Activated CD8-positive, alpha-beta T cell treated with anti-CD3 and anti-CD28 coated beads for 36 hours (primary cell): ENCODE data around the gene STAP1. TPM values are rescaled to one million over a fixed set of nuclear protein-coding genes. Genes with fewer than 3 reads are reported as not detected.

Experiments used
- ATAC-seq: fragments of 200-7000 bp; cut with Tn5 transposase; one replicate; pipeline ENCODE4 v1.10.0; 2021; ENCODE audit warnings: mild to moderate bottlenecking, moderate library complexity
- CTCF ChIA-PET: fragments of 350-600 bp; sonication (Branson Sonifier 250); formaldehyde crosslinking; loops from one replicate; lab custom pipeline; 2021; ENCODE audit warnings: antibody characterized with exemption; lab: Charles Lee
- POLR2A ChIA-PET: fragments of 350-600 bp; sonication (Branson Sonifier 250); formaldehyde crosslinking; loops from one replicate; lab custom pipeline; 2021; ENCODE audit warnings: antibody characterized with exemption; lab: Charles Lee
- DNase-seq: peaks from one replicate; pipeline ENCODE4 v3.0.0-alpha.2; 2020
- H3K27ac Mint-ChIP-seq: one replicate; pipeline ENCODE4 v1.8.0; 2021; ENCODE audit warnings: mild to moderate bottlenecking, mixed read lengths
- H3K27me3 Mint-ChIP-seq: one replicate; pipeline ENCODE4 v1.8.0; 2021; ENCODE audit warnings: mixed read lengths
- H3K36me3 Mint-ChIP-seq: one replicate; pipeline ENCODE4 v1.8.0; 2021; ENCODE audit warnings: low read depth, mixed read lengths
- H3K4me1 Mint-ChIP-seq: one replicate; pipeline ENCODE4 v1.8.0; 2021; ENCODE audit warnings: low read depth, mixed read lengths
- H3K4me3 Mint-ChIP-seq: one replicate; pipeline ENCODE4 v1.8.0; 2021; ENCODE audit warnings: mild to moderate bottlenecking, moderate library complexity, mixed read lengths
- H3K9me3 Mint-ChIP-seq: one replicate; pipeline ENCODE4 v1.8.0; 2021; ENCODE audit warnings: mixed read lengths
- intact Hi-C: fragments of 100-400 bp; cut with micrococcal nuclease; formaldehyde crosslinking; loops from one replicate; pipeline ENCODE4 v1.10.0; 2022
- total RNA-seq, 2 experiments: library from RNA; stranded (reverse); gene quantifications; one replicate each; pipeline ENCODE4 v1.2.3, GENCODE V29; 2021
- TF ChIP-seq, protein P1 (sequence below): fragments of 200-600 bp; IDR thresholded peaks from one replicate; pipeline ENCODE4 v1.8.0; 2022; ENCODE audit warnings: antibody characterized with exemption, mild to moderate bottlenecking

STAP1 gene
- total RNA-seq, 2 experiments from 2014 or later: 3.0 TPM

- H3K4me1 Mint-ChIP-seq: peaks cover 17% of the 10 kb centered on the region
- ATAC-seq: no peak
- TF ChIP-seq, protein P1, sequence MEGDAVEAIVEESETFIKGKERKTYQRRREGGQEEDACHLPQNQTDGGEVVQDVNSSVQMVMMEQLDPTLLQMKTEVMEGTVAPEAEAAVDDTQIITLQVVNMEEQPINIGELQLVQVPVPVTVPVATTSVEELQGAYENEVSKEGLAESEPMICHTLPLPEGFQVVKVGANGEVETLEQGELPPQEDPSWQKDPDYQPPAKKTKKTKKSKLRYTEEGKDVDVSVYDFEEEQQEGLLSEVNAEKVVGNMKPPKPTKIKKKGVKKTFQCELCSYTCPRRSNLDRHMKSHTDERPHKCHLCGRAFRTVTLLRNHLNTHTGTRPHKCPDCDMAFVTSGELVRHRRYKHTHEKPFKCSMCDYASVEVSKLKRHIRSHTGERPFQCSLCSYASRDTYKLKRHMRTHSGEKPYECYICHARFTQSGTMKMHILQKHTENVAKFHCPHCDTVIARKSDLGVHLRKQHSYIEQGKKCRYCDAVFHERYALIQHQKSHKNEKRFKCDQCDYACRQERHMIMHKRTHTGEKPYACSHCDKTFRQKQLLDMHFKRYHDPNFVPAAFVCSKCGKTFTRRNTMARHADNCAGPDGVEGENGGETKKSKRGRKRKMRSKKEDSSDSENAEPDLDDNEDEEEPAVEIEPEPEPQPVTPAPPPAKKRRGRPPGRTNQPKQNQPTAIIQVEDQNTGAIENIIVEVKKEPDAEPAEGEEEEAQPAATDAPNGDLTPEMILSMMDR: no peak
- H3K4me3 Mint-ChIP-seq: no peak overlapping the region
- intact Hi-C loops: loop anchor here (5.0 kb wide), 1 partner anchor 37 kb away; the partner anchor contains the start of gene CENPC
- H3K9me3 Mint-ChIP-seq: peaks cover 2% of the 10 kb centered on the region
- CTCF ChIA-PET: no interaction called here
- POLR2A ChIA-PET: no interaction called here
- DNase-seq: no peak
- no peaks in the 10 kb centered on the region for H3K27me3 Mint-ChIP-seq
- peaks cover 3% of the 10 kb centered on the region for H3K36me3 Mint-ChIP-seq
- H3K27ac Mint-ChIP-seq: no peak overlapping the region
These were observed 26.0 kb downstream of the STAP1 start for GRCh38 chr4:67584496-67584895.

DNA sequence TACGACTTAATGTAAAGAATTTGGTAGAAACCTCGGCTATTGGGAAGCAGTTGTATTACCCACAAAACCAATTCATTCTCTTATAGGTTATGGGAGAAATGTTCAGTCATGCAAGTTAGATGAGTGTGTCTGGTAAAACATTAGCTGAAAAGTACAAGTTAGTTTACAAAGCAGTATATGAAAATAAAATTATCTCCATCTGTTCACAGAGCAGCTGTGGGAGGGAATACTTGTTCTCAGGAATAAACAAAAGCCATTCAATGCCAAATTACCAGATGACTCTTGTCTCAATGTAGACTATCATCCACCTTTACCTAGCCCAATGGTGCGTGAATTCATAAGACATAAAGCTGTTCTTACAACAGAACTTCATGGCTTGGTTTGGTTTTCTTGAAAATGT lies 28.6 kb downstream of the STAP1 start:
- DNase-seq (no peak), ATAC-seq (no peak)
- TF ChIP-seq, protein P1: no peak
- ChIA-PET POLR2A (no interaction called here), CTCF (no interaction called here)
- Mint-ChIP-seq H3K27me3 (no peaks in the 10 kb centered on the region), H3K4me3 (no peak overlapping the region), H3K27ac (no peak overlapping the region), H3K9me3 (no peaks in the 10 kb centered on the region), H3K4me1 (no peaks in the 10 kb centered on the region), H3K36me3 (no peaks in the 10 kb centered on the region)
- intact Hi-C loops: no loop called here

DNA sequence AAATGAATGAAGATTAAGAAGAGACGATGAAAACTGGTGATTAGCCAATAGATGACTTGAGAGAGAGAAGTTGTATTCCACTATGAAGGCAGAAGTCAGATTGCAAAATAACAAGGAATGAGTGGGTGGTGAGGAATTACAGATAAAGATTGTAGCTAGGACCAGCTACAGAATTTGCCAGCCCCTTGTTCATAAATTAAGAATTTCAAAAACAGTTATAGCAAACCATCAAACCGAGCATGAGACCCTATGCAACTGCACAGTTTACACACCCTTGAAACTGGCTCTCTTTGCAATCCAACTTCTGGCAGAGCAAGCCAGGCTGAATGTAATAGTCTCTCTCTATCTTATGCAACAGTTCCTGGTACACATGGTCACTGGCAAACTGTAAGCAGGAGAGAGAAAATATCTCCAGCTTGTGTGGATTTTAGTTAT lies 35.2 kb downstream of the STAP1 start:
- H3K27me3 Mint-ChIP-seq: no peaks in the 10 kb centered on the region
- H3K27ac Mint-ChIP-seq: no peak overlapping the region
- ChIA-PET POLR2A (no interaction called here), CTCF (interaction anchor here (1.4 kb wide), 1 partner anchor 13 kb away, joined by 3 read pairs; no protein-coding TSS in a partner anchor)
- no peaks in the 10 kb centered on the region for H3K36me3 Mint-ChIP-seq
- no peak for ATAC-seq
- H3K4me1 Mint-ChIP-seq: no peaks in the 10 kb centered on the region
- H3K9me3 Mint-ChIP-seq: peaks cover 3% of the 10 kb centered on the region
- no peak overlapping the region for H3K4me3 Mint-ChIP-seq
- intact Hi-C loops: no loop called here
- no peak for DNase-seq
- TF ChIP-seq, protein P1: no peak

DNA sequence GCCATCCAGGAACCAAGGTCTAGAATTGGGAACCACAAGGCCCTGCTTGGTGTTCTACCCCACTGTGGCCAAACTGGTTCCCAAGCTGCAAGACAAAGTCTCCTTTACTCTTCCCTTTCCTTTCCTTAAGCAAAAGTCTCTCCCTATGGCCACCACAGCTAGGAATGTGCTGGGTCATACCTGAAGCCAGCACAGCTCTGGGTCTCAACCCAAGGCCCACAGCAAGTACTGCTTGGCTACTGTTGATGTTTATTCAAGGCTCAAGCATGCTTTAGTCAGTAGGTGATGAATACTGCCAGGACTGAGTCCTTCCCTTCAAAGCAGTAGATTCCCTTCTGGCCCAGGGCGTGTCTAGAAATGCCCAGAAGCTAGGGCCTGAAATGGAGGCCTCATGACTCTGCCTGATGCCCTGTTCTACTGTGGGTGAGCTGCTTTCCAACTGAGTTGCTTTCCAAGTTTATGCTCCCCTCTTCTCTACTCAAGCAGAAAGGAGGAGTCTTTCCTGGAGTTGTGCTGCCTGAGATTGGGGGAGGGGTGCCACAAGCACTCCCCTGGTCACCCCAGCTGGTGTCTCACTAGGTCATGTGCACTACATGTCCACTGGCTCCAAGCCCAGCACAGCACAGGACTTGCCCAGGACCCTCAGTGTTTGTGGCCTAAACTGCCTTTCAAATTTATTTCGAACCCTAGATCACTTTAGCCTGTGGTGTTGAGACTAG lies 44.9 kb downstream of the STAP1 start:
- TF ChIP-seq, protein P1: no peak
- DNase-seq: no peak
- no peaks in the 10 kb centered on the region for H3K4me1 Mint-ChIP-seq
- peaks cover 7% of the 10 kb centered on the region for H3K9me3 Mint-ChIP-seq
- ChIA-PET POLR2A (interaction anchor here (1.5 kb wide), 1 partner anchor 43 kb away, joined by 3 read pairs; no protein-coding TSS in a partner anchor), CTCF (interaction anchor here (1.4 kb wide), 1 partner anchor 16 kb away, joined by 4 read pairs; no protein-coding TSS in a partner anchor)
- H3K36me3 Mint-ChIP-seq: peaks cover 3% of the 10 kb centered on the region
- no peak for ATAC-seq
- H3K4me3 Mint-ChIP-seq: no peak overlapping the region
- no peaks in the 10 kb centered on the region for H3K27me3 Mint-ChIP-seq
- no peak overlapping the region for H3K27ac Mint-ChIP-seq
- intact Hi-C loops: no loop called here

- Mint-ChIP-seq H3K27ac (no peak overlapping the region), H3K9me3 (peaks cover 5% of the 10 kb centered on the region), H3K4me1 (no peaks in the 10 kb centered on the region), H3K4me3 (no peak overlapping the region), H3K36me3 (peaks cover 4% of the 10 kb centered on the region), H3K27me3 (no peaks in the 10 kb centered on the region)
- intact Hi-C loops: no loop called here
- no peak for ATAC-seq
- ChIA-PET CTCF (interaction anchor here (1.4 kb wide), 1 partner anchor 16 kb away, joined by 4 read pairs; no protein-coding TSS in a partner anchor), POLR2A (interaction anchor here (1.5 kb wide), 1 partner anchor 43 kb away, joined by 3 read pairs; no protein-coding TSS in a partner anchor)
- TF ChIP-seq, protein P1: no peak
- no peak for DNase-seq
These were observed 45.5 kb downstream of the STAP1 start for GRCh38 chr4:67604029-67604381.
